ENCODE data around the gene CXCR5.

The CXCR5 gene

DNA sequence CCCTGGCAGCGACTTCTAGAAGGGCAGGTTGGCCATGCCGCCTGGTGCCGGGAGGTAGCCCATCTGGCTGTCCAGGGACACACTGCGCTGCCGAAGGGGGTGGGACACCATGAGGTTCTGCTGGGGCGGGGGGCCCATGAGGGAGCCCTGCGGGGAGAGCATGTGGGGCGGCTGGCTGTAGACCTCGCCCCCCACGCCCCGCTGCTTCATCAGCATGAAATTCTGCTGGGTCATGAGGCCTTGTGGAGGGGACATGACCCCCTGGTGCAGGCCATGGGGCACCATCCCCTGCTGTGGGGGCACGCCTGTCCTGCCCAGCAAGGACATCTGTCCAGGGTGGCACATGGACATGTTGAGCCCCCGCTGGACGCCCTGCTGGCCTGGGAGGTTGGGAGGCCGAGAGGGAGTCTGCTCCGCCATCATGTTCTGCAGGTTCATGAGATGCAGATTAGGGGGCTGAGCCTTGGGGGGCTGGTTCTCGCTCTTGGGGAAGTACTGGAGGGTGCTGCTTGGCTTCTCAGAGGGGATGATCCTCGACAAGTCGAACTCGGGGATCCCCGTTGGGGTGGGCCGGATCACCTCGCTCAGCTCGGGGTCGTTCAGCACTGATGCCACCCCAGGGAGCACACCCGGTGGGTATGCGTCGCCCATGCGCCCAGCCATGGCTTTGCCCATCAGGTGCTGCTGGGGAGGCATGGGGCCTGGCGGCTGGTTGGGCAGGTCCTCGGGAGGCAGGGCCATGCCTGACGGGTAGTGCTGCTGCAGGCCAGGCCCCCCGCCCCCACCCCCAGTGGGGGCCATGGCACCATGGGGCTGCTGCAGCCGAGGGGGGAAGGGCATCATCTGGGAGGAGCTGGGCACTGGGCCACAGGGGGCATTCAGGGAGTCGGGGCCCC is 15.0 kb downstream of the CXCR5 start:
- TF ChIP-seq, protein P1, sequence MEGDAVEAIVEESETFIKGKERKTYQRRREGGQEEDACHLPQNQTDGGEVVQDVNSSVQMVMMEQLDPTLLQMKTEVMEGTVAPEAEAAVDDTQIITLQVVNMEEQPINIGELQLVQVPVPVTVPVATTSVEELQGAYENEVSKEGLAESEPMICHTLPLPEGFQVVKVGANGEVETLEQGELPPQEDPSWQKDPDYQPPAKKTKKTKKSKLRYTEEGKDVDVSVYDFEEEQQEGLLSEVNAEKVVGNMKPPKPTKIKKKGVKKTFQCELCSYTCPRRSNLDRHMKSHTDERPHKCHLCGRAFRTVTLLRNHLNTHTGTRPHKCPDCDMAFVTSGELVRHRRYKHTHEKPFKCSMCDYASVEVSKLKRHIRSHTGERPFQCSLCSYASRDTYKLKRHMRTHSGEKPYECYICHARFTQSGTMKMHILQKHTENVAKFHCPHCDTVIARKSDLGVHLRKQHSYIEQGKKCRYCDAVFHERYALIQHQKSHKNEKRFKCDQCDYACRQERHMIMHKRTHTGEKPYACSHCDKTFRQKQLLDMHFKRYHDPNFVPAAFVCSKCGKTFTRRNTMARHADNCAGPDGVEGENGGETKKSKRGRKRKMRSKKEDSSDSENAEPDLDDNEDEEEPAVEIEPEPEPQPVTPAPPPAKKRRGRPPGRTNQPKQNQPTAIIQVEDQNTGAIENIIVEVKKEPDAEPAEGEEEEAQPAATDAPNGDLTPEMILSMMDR (IDR thresholded peaks at IDR 0.05): no peak
- Histone ChIP-seq H3K4me3 (no peak overlapping the region), H3K27ac (peak overlapping the region; percentile 20 to 26)
- no peak for DNase-seq (ENCODE audit: low spot score)

- TF ChIP-seq, protein P1 (IDR thresholded peaks at IDR 0.05): no peak
- DNase-seq (ENCODE audit: low spot score): no peak
- Histone ChIP-seq H3K4me3 (no peak overlapping the region), H3K27ac (peak overlapping the region; percentile 20 to 26)
Observed at GRCh38 chr11:118899296-118899688, 15.6 kb downstream of the CXCR5 start.

- Histone ChIP-seq H3K4me3 (no peak overlapping the region), H3K27ac (peak overlapping the region; percentile 20 to 26)
- no peak for DNase-seq (ENCODE audit: low spot score)
- TF ChIP-seq, protein P1 (IDR thresholded peaks at IDR 0.05): no peak
Observed at GRCh38 chr11:118899706-118900360, 16.1 kb downstream of the CXCR5 start.

GRCh38 chr11:118900535-118901384 is 17.1 kb downstream of the CXCR5 start:
- Histone ChIP-seq H3K4me3 (no peak overlapping the region), H3K27ac (peak overlapping the region in 1 of 2 donors; percentile 20)
- TF ChIP-seq, protein P1 (IDR thresholded peaks at IDR 0.05): no peak
- DNase-seq (ENCODE audit: low spot score): no peak

GRCh38 chr11:118901494-118902335 is 18.0 kb downstream of the CXCR5 start:
- no peak overlapping the region for H3K4me3 ChIP-seq
- TF ChIP-seq, protein P1 (IDR thresholded peaks at IDR 0.05): no peak
- DNase-seq (ENCODE audit: low spot score): no peak

More at GRCh38 chr11:118901494-118902335, 18.0 kb downstream of the CXCR5 start:
- H3K27ac ChIP-seq: no peak overlapping the region
